Activated CD4-positive, alpha-beta T cell treated with anti-CD3 and anti-CD28 coated beads, Interleukin-10, Interleukin-2, amounts not matched to agents 100 ng/mL and 50 ng/mL, durations not matched to agents 16 hours and 8 hours (primary cell): ENCODE data around the gene RAB2B.
A peak's percentile ranks its signal among the peaks of the same experiment; 100 is the strongest.

Experiments used
- DNase-seq: peaks from one replicate; pipeline ENCODE4 v3.0.0-alpha.2; 2020

Gene RAB2B

GRCh38 chr14:21476925-21477681 is at the start of gene RAB2B, which contains the start of gene TOX4:
RAB2B (minus strand) TSS chr14:21476959; CDS start chr14:21476872, 87 bp downstream.
TOX4 (plus strand) TSS chr14:21477195; CDS start chr14:21477279, 84 bp downstream.
- peak; percentile 98 for DNase-seq

DNA sequence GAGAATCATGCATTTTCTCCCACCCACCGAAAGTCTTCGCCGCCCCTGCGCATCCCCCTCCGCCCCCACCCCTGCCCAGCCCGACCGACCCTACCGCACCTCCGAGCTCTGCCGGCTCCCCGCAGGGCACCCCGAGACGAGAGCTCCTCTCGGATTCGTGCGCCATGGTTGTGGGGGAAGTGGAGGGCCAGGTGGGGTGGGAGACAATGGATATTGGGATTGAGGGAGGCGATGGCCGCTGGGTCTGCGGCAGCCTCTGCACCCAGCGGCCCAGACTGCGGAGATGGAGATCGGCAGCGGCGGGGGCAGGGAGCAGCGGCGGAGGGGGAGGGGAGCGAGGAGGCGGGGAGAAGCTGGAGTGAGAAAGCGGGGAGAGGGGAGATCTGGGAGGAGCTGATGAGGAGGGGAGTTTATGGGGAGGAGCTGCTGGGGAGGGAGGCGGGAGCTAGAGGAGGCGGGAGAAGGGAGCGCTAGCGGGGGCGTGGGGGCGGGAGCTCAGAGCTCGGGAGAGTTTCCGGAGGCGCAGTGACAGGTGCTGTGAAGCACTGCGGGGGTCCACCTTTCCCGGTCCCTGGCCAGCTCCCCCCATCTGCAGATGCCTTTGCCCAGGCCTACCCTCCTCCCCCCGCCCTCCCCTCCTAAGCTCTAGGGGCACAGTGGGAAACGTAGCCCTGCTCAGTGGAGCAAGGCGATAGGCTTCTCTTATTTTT is 49.4 kb upstream of the RAB2B start, which contains the start of gene SALL2:
TSS of gene SALL2 (minus strand) at position 385 of the 710 bp plus-strand sequence. CDS start at position 166, 219 bp downstream.
- peak; percentile 47 for DNase-seq

GRCh38 chr14:21525571-21525961 is 48.8 kb upstream of the RAB2B start:
- no peak for DNase-seq

DNA sequence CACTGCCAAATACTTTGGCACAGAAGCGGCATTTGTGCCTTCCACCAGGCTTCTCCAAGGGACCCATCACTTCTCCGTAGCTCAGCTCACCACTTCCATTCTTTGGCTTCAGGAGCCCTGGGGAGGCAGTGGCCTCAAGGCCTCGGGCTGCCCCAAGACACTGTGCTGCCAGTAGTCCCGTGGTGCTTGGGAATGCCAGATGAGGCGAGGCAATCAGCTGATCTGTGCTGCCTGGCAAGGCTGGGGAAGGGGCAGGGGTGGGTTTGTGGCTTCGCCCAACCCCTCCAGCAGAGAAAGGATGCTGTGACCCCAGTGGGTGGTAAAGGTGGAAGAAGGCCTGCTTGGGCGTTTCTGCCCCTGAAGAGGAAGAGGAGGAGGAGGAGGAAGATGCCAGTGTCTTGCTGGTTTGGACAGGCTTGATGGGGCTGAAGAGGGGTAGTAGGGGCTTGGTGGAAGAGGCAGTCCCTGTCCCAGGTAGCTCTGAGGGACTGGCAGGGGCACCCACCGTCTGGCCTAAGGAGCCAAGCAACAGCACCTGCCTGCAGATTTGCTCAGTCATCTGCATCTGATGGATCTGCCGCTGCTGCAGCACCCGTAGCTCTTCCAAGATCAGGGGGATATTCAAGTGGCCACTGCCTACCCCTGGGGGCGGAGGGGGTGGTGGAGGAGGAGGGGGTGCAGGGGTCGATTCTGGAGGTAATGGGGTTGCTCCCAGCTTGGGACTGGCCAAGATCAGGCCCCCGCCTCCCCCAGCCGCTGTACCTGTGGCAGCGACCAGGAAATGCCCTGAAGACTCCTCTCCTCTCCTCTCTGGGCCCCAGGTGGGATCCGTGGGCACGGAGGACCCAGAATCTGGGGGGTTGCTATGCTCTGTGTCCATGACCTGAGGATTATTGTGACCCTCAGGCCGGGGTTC is 48.1 kb upstream of the RAB2B start:
- no peak for DNase-seq

- DNase-seq, result no peak
Measured at GRCh38 chr14:21523203-21523602, 46.4 kb upstream of the RAB2B start.

GRCh38 chr14:21521501-21521900 is 44.7 kb upstream of the RAB2B start:
- DNase-seq, result no peak

DNA sequence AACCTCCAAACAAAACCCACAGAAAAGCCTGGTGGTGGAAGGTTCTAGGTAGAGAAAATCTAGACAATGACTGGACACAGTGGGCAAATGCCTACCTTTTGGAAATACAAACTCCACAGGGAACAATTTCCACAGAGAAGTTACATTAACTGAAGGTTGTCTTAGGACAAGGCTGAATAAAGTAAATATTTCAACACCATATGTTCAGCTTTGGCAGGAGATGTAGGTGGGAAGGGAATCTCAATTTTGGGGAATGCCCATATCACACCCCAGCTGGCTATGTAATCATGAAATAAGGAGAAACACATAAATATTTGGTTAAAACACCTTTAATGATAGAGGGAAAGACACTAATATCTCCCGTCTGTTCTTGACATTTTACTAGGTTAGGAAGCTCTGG is 44.0 kb upstream of the RAB2B start:
- no peak for DNase-seq

DNA sequence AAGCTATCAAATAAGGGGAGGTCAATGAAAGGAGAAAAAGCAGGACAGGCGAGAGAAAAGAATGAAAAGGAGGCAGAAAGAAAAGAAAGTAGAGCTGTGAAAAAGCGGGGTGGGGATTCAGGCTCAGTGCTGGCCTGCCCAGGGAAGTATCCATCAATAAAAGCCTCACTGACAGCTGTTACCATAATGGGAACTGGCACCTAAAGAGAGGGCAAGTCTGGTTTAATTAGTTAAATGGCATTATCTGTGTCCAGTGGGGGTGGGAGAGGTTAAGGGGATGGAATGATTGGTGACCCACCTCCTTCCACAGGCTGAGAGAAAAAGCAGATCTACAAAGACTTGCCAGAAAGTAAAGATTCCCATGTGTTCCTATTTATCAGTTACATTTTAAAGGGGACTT is 42.0 kb upstream of the RAB2B start:
- DNase-seq, result no peak

GRCh38 chr14:21514341-21514740 is 37.6 kb upstream of the RAB2B start:
- DNase-seq, result no peak

DNA sequence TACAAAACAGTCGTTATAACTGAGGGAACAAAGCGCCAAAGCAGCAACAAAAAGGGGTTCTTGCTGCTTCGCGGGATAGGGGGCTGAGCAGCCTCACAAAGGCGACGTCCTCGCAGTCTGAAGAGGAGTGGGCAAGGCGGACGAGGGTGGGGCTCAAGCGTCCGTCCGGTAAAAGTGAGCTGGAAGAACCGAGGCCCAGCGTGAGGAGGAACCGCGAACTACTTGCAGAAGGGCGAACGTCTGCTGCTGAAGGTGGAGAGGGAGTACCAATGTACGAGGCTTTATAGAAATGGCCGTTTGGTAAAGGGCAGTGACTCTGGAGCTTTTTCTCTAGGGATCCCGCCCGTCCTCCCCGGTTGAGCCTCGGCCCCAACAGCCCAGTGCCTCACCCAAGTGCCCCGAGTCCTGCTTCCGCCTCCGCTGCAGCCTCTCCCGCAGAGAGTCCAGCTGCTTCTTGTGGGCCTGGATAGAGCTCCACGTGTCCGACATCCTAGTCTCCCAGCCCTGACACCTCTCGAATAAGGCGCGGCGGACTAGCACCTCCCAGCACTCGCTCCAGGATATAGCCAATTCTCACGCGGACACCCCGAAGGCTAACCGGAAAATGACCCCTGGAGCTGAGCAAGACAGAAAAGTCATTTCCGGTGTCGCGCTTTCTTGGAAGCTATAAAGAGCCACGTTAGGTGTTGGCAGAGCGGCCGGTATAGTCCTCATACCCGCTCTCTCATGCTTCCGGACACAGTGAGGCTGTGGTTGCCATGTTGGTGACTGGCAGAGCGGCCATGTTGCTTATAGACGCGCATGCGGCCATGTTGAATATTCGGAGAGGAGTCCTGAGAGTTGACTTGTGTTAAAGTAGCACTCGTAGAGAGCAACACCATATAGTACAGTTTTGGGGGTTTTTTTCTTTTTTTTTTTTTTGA is 34.2 kb upstream of the RAB2B start, which contains the start of gene METTL3:
TSS of gene METTL3 (minus strand) at position 606 of the 923 bp plus-strand sequence. CDS start at position 489, 117 bp downstream.
- peak; percentile 97 for DNase-seq

DNA sequence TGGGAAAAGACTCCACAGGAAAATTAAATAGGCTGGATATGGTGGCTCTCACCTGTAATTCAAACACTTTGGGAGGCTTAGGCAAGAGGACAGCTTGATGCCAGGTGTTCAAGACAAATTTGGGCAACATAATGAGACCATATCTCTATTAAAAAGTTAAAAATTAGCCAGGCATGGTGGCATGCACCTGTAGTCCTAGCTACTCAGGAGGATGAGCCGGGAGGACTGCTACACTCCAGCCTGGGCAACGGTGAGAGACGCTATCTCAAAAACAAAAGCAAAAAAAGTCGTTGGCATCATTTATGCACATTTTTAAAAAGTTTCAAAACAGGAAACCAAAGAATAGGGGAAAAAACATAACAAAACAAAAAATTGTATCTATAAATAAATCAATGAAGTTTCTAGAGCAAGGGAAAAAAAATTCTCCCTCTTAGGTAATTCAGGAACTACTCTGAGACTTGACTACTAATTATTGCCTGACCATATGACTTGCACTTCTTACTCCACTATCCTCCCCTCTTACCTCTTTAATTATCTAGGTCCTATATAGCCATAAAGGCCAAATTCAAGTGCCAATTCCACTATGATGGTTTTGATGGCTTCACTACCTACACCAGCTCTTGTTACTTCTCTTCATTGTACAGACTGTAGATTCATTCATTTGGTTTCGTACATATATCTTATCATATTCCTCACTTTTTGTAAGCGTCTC is 32.8 kb upstream of the RAB2B start:
- DNase-seq, result no peak

DNA sequence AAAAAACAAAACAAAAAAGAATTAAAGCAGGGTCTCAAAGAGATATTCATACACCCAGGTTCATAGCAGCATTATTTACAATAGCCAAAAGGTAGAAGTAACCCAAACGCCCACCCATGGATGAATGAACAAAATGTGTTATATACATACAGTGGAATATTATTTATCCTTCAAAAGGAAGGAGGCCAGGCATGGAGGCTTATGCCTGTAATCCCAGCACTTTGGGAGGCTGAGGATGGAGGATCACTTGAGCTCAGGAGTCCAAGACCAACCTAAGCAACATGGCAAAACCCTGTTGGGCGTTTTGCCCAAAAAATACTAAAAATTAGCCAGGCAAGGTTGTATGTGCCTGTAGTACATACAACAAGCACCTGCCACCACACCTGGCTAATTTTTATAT is 29.8 kb upstream of the RAB2B start:
- no peak for DNase-seq

- peak; percentile 45 for DNase-seq
Measured at GRCh38 chr14:21505012-21505553, 28.3 kb upstream of the RAB2B start.

DNA sequence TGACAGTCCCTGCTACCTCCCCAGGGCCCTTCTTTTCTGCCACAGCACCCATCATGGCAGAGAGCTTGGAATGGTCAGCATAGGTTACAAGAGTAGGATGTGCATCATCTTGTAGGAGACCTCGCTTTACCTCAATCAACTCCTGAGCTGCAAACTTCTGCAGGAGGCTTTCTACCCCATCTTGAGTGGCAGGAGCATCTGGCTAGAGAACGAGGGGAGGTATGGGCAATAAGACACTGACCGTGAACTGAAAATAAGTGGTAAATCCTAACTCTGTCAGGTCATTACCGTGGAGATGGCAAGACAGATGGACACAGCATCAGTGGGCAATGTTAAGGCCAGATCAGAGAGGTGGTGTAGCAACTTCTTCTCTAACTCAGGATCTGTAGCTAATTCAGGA is 26.6 kb upstream of the RAB2B start:
- DNase-seq, result no peak

DNA sequence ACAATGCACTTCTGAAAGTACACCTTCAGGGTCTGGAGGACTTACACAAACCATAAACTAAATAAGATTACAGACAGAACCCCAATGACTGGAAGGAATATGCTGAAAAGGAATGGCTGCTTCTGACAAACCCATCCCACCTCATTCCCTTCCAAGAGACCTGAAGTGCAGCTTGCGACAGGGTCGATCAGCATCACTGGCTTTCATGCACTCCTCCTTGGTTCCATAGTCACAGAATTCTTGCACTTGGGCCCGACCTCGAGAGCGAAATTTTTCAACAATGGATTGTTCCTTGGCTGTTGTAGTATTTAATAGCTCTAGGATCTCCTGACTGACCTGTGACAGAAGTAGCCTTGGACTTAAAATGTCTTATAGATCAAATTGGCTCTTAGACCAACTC is 24.8 kb upstream of the RAB2B start:
- DNase-seq, result no peak

GRCh38 chr14:21498540-21499526 is 22.1 kb upstream of the RAB2B start:
- DNase-seq, result peak; percentile 47

GRCh38 chr14:21496453-21496852 is 19.7 kb upstream of the RAB2B start:
- no peak for DNase-seq

GRCh38 chr14:21494902-21495762 is 18.4 kb upstream of the RAB2B start:
- DNase-seq, result no peak
